Right cardiac atrium (tissue), 5 donors: ENCODE data around the gene AMBP. TPM values are rescaled to one million over a fixed set of nuclear protein-coding genes. Genes with fewer than 3 reads are reported as not detected.

Experiments
- ATAC-seq, 2 donors: fragments of 200-7000 bp; cut with Tn5 transposase; one replicate each; pipeline versions ENCODE4 v1.8.0 to v1.9.1; 2020; ENCODE audit warnings: moderate library complexity in 2 of 2, mild to moderate bottlenecking in 1 of 2
- DNase-seq, 3 donors: peaks; one replicate each; pipeline ENCODE4 v3.0.0-alpha.2; 2020
- H3K27ac ChIP-seq: one replicate; pipeline ENCODE4 v1.5.1; 2013; ENCODE audit warnings: mild to moderate bottlenecking, low read length, control low read depth, moderate library complexity
- H3K27me3 ChIP-seq: one replicate; pipeline ENCODE4 v1.6.1; 2013; ENCODE audit not compliant: control insufficient read depth, insufficient read depth
- H3K4me1 ChIP-seq: one replicate; pipeline ENCODE4 v1.6.1; 2013; ENCODE audit warnings: low read length; ENCODE audit not compliant: control insufficient read depth, insufficient read depth
- H3K4me3 ChIP-seq: one replicate; pipeline ENCODE4 v1.5.1; 2013; ENCODE audit warnings: low read length, control low read depth
- H3K9me3 ChIP-seq: one replicate; pipeline ENCODE4 v1.6.1; 2013; ENCODE audit warnings: low read length; ENCODE audit not compliant: control insufficient read depth
- WGBS: extraction: QIAGEN DNeasy Blood & Tissue Kit; methylation state at CpG from one replicate; pipeline ENCODE4 v1.1.7; 2013; 5-methylcytosine and 5-hydroxymethylcytosine counted together
- intact Hi-C, 4 donors: fragments of 100-400 bp; cut with DNase I; formaldehyde crosslinking; loops; one replicate each; pipeline versions ENCODE4 v1.11.0 to v1.14.0; 2022 to 2023
- polyA plus RNA-seq: library from polyadenylated mRNA; stranded (reverse); fragments of 200-250 nt; gene quantifications from one replicate; pipeline ENCODE4 v1.2.3, GENCODE V29; 2013
- total RNA-seq, 4 donors: library from RNA; stranded (reverse); fragmentation: NEBNext Ultra II Directional; extraction: Animal tissue kit (Norgen Biotek cat#: 25700); gene quantifications; one replicate each; pipeline ENCODE4 v1.2.1, GENCODE V29; 2021
- donor health status: healthy with polysubstance abuse.
- donor health status: DM: no; HTN: yes; CAD: no.
- donor health status: DM: no; HTN: no; CAD: no.
- donor health status: DM: no; HTN: yes; CAD: no; lungs with severe emphysema.
- donor health status: DM: yes; HTN: yes; CAD: no.

Gene AMBP
- total and polyA plus RNA-seq, 5 donors: 0.11 to 0.81 TPM; not detected in 3

GRCh38 chr9:114120192-114121014 is 42.3 kb upstream of the AMBP start:
- Histone ChIP-seq H3K9me3 (no peaks in the 10 kb centered on the region), H3K27ac (no peak overlapping the region), H3K4me1 (peaks cover 5% of the 10 kb centered on the region), H3K4me3 (no peak overlapping the region), H3K27me3 (no peaks in the 10 kb centered on the region)
- ATAC-seq (no peak), DNase-seq (no peak)
- 64% methylated on average over 4 of the region's 4 CpGs for WGBS
- intact Hi-C loops: no loop called here

- H3K27me3 ChIP-seq: no peaks in the 10 kb centered on the region
- H3K4me3 ChIP-seq: no peak overlapping the region
- peaks cover 5% of the 10 kb centered on the region for H3K4me1 ChIP-seq
- WGBS: 63% methylated on average over 9 of the region's 9 CpGs
- no peaks in the 10 kb centered on the region for H3K9me3 ChIP-seq
- intact Hi-C loops: no loop called here
- H3K27ac ChIP-seq: no peak overlapping the region
- no peak for ATAC-seq
- DNase-seq: no peak
These were observed 41.4 kb upstream of the AMBP start for GRCh38 chr9:114119242-114120191.

GRCh38 chr9:114117996-114118830 is 40.1 kb upstream of the AMBP start:
- H3K4me1 ChIP-seq: peaks cover 8% of the 10 kb centered on the region
- 67% methylated on average over 21 of the region's 21 CpGs for WGBS
- no peak for ATAC-seq
- no peak overlapping the region for H3K4me3 ChIP-seq
- H3K9me3 ChIP-seq: no peaks in the 10 kb centered on the region
- H3K27me3 ChIP-seq: no peaks in the 10 kb centered on the region
- intact Hi-C loops: no loop called here
- no peak overlapping the region for H3K27ac ChIP-seq
- no peak for DNase-seq

- 92% methylated on average over 7 of the region's 7 CpGs for WGBS
- H3K27ac ChIP-seq: no peak overlapping the region
These were observed 39.5 kb upstream of the AMBP start for GRCh38 chr9:114117614-114117995.

GRCh38 chr9:114116126-114116747 is 38.1 kb upstream of the AMBP start:
- intact Hi-C loops: no loop called here
- H3K4me1 ChIP-seq: peaks cover 10% of the 10 kb centered on the region
- H3K27ac ChIP-seq: no peak overlapping the region
- no peaks in the 10 kb centered on the region for H3K27me3 ChIP-seq
- DNase-seq (peak; percentile 52 to 82 (median 81)), ATAC-seq (peak; percentile 60 to 66)
- no peak overlapping the region for H3K4me3 ChIP-seq
- WGBS: 63% methylated on average over 12 of the region's 12 CpGs
- no peaks in the 10 kb centered on the region for H3K9me3 ChIP-seq

More at GRCh38 chr9:114117614-114117995, 39.5 kb upstream of the AMBP start:
- intact Hi-C loops: no loop called here
- no peaks in the 10 kb centered on the region for H3K27me3 ChIP-seq
- ATAC-seq (no peak), DNase-seq (no peak)
- H3K4me1 ChIP-seq: peaks cover 10% of the 10 kb centered on the region
- no peaks in the 10 kb centered on the region for H3K9me3 ChIP-seq
- H3K4me3 ChIP-seq: no peak overlapping the region

GRCh38 chr9:114115654-114116125 is 37.6 kb upstream of the AMBP start:
- no peak overlapping the region for H3K4me3 ChIP-seq
- DNase-seq (no peak), ATAC-seq (peak; percentile 9 to 13)
- WGBS: 66% methylated on average over 9 of the region's 9 CpGs
- H3K27ac ChIP-seq: no peak overlapping the region
- no peaks in the 10 kb centered on the region for H3K9me3 ChIP-seq
- no peaks in the 10 kb centered on the region for H3K27me3 ChIP-seq
- intact Hi-C loops: no loop called here
- peaks cover 10% of the 10 kb centered on the region for H3K4me1 ChIP-seq

- intact Hi-C loops: no loop called here
- Histone ChIP-seq H3K9me3 (no peaks in the 10 kb centered on the region), H3K27ac (no peak overlapping the region), H3K4me3 (no peak overlapping the region), H3K27me3 (no peaks in the 10 kb centered on the region), H3K4me1 (peaks cover 10% of the 10 kb centered on the region)
- DNase-seq (no peak), ATAC-seq (no peak)
- 43% methylated on average over 2 of the region's 2 CpGs for WGBS
These were observed 36.3 kb upstream of the AMBP start for GRCh38 chr9:114114364-114114763.

- no peaks in the 10 kb centered on the region for H3K27me3 ChIP-seq
- peak overlapping the region; percentile 55 for H3K27ac ChIP-seq
- ATAC-seq (peak; percentile 77 to 80), DNase-seq (peak; percentile 90 to 97 (median 94))
- intact Hi-C loops: no loop called here
- H3K4me1 ChIP-seq: peaks cover 10% of the 10 kb centered on the region
- H3K9me3 ChIP-seq: no peaks in the 10 kb centered on the region
- 15% methylated on average over 10 of the region's 10 CpGs for WGBS
- no peak overlapping the region for H3K4me3 ChIP-seq
These were observed 34.9 kb upstream of the AMBP start for GRCh38 chr9:114112778-114113584.

GRCh38 chr9:114112325-114112724 is 34.2 kb upstream of the AMBP start:
- 47% methylated on average over 1 of the region's 1 CpG for WGBS
- intact Hi-C loops: no loop called here
- peak in 1 of 2 donors; percentile 9 for ATAC-seq
- DNase-seq: no peak
- H3K4me1 ChIP-seq: peaks cover 10% of the 10 kb centered on the region
- no peaks in the 10 kb centered on the region for H3K27me3 ChIP-seq
- H3K27ac ChIP-seq: peak overlapping the region; percentile 55
- H3K4me3 ChIP-seq: no peak overlapping the region
- H3K9me3 ChIP-seq: no peaks in the 10 kb centered on the region
